PFSK-1 (cell line): ENCODE measurements around the gene FHL3.

ENCODE experiments used
- FOXP2 ChIP-seq: optimal IDR thresholded peaks from 2 replicates; pipeline ENCODE3; 2011; ENCODE audit warnings: borderline replicate concordance, control low read depth, inconsistent platforms; ENCODE audit not compliant: insufficient read depth; ENCODE audit errors: extremely low read length, extremely low read depth
- POLR2AphosphoS5 ChIP-seq: IDR thresholded peaks from 2 replicates; pipeline ENCODE4 v1.6.1; 2012; ENCODE audit warnings: low read depth, mild to moderate bottlenecking, control low read depth, low read length, moderate library complexity
- REST ChIP-seq, 2 experiments: IDR thresholded peaks; 2 replicates each; pipeline versions ENCODE4 v1.6.1 to v1.8.0; 2011 to 2012; ENCODE audit warnings: low read depth in 2 of 2, low read length in 2 of 2, control low read depth in 1 of 2, inconsistent platforms in 1 of 2, mild to moderate bottlenecking in 1 of 2, moderate library complexity in 1 of 2; ENCODE audit not compliant: insufficient read depth in 1 of 2
- SIN3A ChIP-seq: IDR thresholded peaks from 2 replicates; pipeline ENCODE4 v1.6.1; 2012; ENCODE audit warnings: mild to moderate bottlenecking, low read length, moderate library complexity, borderline replicate concordance; ENCODE audit not compliant: insufficient read depth
- TAF1 ChIP-seq: IDR thresholded peaks from 2 replicates; pipeline ENCODE4 v1.6.1; 2012; ENCODE audit warnings: low read length, control low read depth, borderline replicate concordance; ENCODE audit not compliant: insufficient read depth

FHL3 gene

GRCh38 chr1:37994886-37995566 lies 10.3 kb downstream of the FHL3 start:
- TF ChIP-seq TAF1 (no peak), FOXP2 (no peak), POLR2AphosphoS5 (no peak), SIN3A (no peak), REST (IDR thresholded peaks at IDR 0.05; ENCODE audit: insufficient read depth in 1 of 2, low read depth in 2 of 2, low read length in 2 of 2) (no peak)

- TF ChIP-seq FOXP2: no peak
- no peak for TF ChIP-seq POLR2AphosphoS5
- no peak for TF ChIP-seq TAF1
- no peak for TF ChIP-seq SIN3A
- TF ChIP-seq REST (IDR thresholded peaks at IDR 0.05; ENCODE audit: insufficient read depth in 1 of 2, low read depth in 2 of 2, low read length in 2 of 2): no peak
These were observed 15.9 kb downstream of the FHL3 start for GRCh38 chr1:37989361-37989930.

- TF ChIP-seq POLR2AphosphoS5: no peak
These were observed 17.6 kb downstream of the FHL3 start for GRCh38 chr1:37987679-37988078.

GRCh38 chr1:37983546-37983945 lies 21.8 kb downstream of the FHL3 start:
- TF ChIP-seq FOXP2: no peak

GRCh38 chr1:37978541-37978940 lies 26.8 kb downstream of the FHL3 start:
- TF ChIP-seq SIN3A: no peak
- TF ChIP-seq FOXP2: no peak
- no peak for TF ChIP-seq REST (IDR thresholded peaks at IDR 0.05; ENCODE audit: insufficient read depth in 1 of 2, low read depth in 2 of 2, low read length in 2 of 2)
- TF ChIP-seq POLR2AphosphoS5: no peak
- TF ChIP-seq TAF1: no peak

- TF ChIP-seq REST (IDR thresholded peaks at IDR 0.05; ENCODE audit: insufficient read depth in 1 of 2, low read depth in 2 of 2, low read length in 2 of 2): no peak
- TF ChIP-seq SIN3A: no peak
- no peak for TF ChIP-seq TAF1
- no peak for TF ChIP-seq FOXP2
- no peak for TF ChIP-seq POLR2AphosphoS5
These were observed 30.7 kb downstream of the FHL3 start for GRCh38 chr1:37974567-37974966.
